Hair follicular keratinocyte (primary cell): ENCODE results near the gene TYSND1. TPM values are rescaled to one million over a fixed set of nuclear protein-coding genes. Genes with fewer than 3 reads are reported as not detected.

ENCODE experiments used
- total RNA-seq: library from RNA; depleted of rRNA; stranded (reverse); fragments of >200 nt; gene quantifications from 2 replicates; pipeline ENCODE4 v1.2.3, GENCODE V29; 2015

Gene TYSND1
- 23.5 and 35.8 TPM in 2 replicates for total RNA-seq

DNA sequence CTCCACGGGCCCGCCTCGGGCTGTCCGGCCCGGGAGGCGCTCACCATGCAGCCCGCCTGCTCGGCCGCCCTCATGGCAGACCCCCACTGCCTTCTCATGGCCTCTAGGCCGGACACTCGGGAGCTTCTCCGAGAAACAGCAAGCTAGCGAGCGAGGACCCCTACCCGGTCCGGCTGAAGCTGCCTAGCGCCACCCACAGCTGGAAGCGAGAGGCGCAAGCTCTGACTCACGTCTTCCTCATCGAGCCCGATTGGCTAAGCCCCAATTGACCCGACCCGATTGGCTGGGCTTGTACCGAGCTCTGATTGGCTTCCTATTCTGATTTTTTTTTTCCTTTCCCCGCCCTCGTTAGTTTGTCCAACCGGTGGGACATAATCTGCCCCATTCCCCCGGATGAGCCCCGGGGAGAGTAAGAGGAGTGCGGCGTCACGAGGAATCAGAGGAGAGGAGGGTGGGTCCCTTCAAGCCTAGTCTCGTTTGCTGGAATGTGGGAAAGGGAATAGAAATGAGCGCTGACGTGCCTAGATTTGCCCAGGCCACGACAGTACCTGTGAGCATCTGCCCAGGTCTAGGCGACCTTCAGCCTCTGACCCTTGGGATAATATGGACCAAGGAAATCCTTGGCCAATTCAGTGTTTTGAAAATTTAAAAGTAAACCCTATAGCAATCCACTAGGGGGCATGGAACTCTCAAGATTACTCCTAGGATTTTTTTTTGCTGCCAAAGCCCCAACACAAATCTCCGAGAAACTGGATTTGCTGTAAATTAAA, at the start of gene TYSND1:
Gene TYSND1 (minus strand): TSS at position 212 of the 770 bp plus-strand sequence. CDS start 114 bp downstream, at position 98.

DNA sequence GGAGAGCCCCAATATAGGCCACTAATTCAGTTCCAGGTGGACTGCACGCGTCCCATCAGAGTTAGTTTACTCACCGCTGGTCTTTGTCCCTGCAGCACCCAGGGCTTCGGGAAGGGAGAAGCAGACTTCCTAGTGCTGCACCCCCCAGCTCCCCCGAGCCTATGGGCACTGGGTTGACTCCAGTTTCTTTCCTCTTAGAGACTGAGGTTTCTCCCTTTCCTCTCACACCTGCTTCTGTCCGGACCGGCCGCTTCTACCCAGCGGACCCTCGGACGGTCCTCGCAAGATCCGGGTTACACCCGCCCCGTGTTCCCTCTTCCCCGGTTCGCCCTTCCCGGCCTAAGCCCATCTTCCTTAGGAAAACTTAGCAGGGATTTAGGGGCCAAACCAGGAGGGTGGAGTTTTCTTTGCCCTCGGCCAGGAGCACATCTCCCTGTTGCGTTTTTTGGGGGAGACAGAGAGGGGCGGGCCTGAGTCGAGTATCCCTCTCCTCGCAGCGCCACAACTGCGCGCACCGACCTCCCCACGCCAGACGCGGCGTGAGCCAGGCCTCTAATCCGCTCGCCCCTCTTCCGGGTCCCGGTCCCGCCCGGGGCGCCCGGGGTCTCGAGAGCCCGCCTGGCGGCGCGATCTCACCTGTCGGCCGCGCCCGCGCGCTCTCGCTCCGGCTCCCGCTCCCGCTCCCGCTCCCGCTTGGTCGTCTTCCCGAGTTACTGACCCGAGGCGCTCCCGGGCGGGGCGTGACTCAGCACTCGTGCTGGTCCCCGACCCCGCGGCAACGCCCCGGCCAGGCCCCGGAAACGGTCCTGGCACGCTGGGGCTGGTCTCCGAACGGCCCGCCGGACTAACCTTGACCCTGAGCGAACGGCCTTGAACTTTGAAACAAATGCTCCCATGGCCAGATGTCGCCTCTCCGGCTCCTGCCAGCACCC, 14.1 kb downstream of the TYSND1 start, which contains the start of gene AIFM2:
Gene AIFM2 (minus strand): TSS at position 728 of the 932 bp plus-strand sequence. CDS start 8,741 bp downstream, outside the sequence.

Other genes with a start within 250 kb of the TYSND1 start
- gene MACROH2A2, start 93.9 kb downstream of the TYSND1 start, total RNA-seq, result 24.5 and 25.6 TPM in 2 replicates
- 1.9 and 2.5 TPM in 2 replicates for gene AIFM2, start 13.9 kb downstream of the TYSND1 start, total RNA-seq
- 59.7 and 63.3 TPM in 2 replicates for gene SAR1A, start 23.8 kb upstream of the TYSND1 start, total RNA-seq
- 229 and 237 TPM in 2 replicates for gene PPA1, start 86.7 kb upstream of the TYSND1 start, total RNA-seq
- not detected in 2 replicates for gene NPFFR1, start 137.3 kb upstream of the TYSND1 start, total RNA-seq
- gene LRRC20, start 235.9 kb upstream of the TYSND1 start, total RNA-seq, result 12.1 and 13.6 TPM in 2 replicates